ENCODE measurements around the gene HLA-DPB1.

- TF ChIP-seq, protein P1, sequence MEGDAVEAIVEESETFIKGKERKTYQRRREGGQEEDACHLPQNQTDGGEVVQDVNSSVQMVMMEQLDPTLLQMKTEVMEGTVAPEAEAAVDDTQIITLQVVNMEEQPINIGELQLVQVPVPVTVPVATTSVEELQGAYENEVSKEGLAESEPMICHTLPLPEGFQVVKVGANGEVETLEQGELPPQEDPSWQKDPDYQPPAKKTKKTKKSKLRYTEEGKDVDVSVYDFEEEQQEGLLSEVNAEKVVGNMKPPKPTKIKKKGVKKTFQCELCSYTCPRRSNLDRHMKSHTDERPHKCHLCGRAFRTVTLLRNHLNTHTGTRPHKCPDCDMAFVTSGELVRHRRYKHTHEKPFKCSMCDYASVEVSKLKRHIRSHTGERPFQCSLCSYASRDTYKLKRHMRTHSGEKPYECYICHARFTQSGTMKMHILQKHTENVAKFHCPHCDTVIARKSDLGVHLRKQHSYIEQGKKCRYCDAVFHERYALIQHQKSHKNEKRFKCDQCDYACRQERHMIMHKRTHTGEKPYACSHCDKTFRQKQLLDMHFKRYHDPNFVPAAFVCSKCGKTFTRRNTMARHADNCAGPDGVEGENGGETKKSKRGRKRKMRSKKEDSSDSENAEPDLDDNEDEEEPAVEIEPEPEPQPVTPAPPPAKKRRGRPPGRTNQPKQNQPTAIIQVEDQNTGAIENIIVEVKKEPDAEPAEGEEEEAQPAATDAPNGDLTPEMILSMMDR (IDR thresholded peaks at IDR 0.05), result no peak
- TF ChIP-seq POLR2A (IDR thresholded peaks at IDR 0.05) (no peak), POLR2AphosphoS5 (IDR thresholded peaks at IDR 0.05; ENCODE audit: insufficient read depth in 1 of 2, low read depth in 1 of 2) (no peak)
Observed at GRCh38 chr6:33066917-33067521, 8.8 kb upstream of the HLA-DPB1 start.

All from vagina (tissue), 2 donors.